ENCODE data around the gene GPC3.
"Not testable (repeated sequence)": the region's sequence is repeated elsewhere in the genome, so short reads cannot be mapped to it uniquely, and the experiment has no call there.

GPC3 gene

GRCh38 chrX:134020910-134021309 lies 35.5 kb upstream of the GPC3 start:
- ChIA-PET POLR2A (no interaction called here), CTCF (interaction anchor here (1.2 kb wide), 1 partner anchor 228 kb away, joined by 3 read pairs; no protein-coding TSS in a partner anchor)
- no peak for DNase-seq (ENCODE audit: extremely low spot score)
- TF ChIP-seq CTCF (IDR thresholded peaks at IDR 0.05; ENCODE audit: control extremely low read depth, extremely low read depth, low read depth, missing control alignments), result no peak

GRCh38 chrX:134019567-134020206 lies 34.3 kb upstream of the GPC3 start:
- CTCF ChIA-PET, result no interaction called here
- POLR2A ChIA-PET, result no interaction called here
- DNase-seq (ENCODE audit: extremely low spot score), result no peak
- no peak for TF ChIP-seq CTCF (IDR thresholded peaks at IDR 0.05; ENCODE audit: control extremely low read depth, extremely low read depth, low read depth, missing control alignments)

- CTCF ChIA-PET; POLR2A ChIA-PET; DNase-seq (ENCODE audit: extremely low spot score): not testable (repeated sequence)
Observed at GRCh38 chrX:134016309-134016708, 30.9 kb upstream of the GPC3 start.

GRCh38 chrX:134015510-134015909 lies 30.1 kb upstream of the GPC3 start:
- POLR2A ChIA-PET; CTCF ChIA-PET; DNase-seq (ENCODE audit: extremely low spot score): not testable (repeated sequence)

GRCh38 chrX:134013524-134013923 lies 28.1 kb upstream of the GPC3 start:
- ChIA-PET CTCF (no interaction called here), POLR2A (no interaction called here)
- no peak for TF ChIP-seq CTCF (IDR thresholded peaks at IDR 0.05; ENCODE audit: control extremely low read depth, extremely low read depth, low read depth, missing control alignments)
- DNase-seq (ENCODE audit: extremely low spot score), result no peak

- ChIA-PET POLR2A (no interaction called here), CTCF (no interaction called here)
- no peak for DNase-seq (ENCODE audit: extremely low spot score)
- TF ChIP-seq CTCF (IDR thresholded peaks at IDR 0.05; ENCODE audit: control extremely low read depth, extremely low read depth, low read depth, missing control alignments), result no peak
Observed at GRCh38 chrX:134013092-134013497, 27.7 kb upstream of the GPC3 start.

- POLR2A ChIA-PET, result no interaction called here
- TF ChIP-seq CTCF (IDR thresholded peaks at IDR 0.05; ENCODE audit: control extremely low read depth, extremely low read depth, low read depth, missing control alignments), result no peak
- CTCF ChIA-PET, result no interaction called here
- DNase-seq (ENCODE audit: extremely low spot score), result no peak
Observed at GRCh38 chrX:134010690-134011089, 25.3 kb upstream of the GPC3 start.

GRCh38 chrX:134007716-134008115 lies 22.3 kb upstream of the GPC3 start:
- TF ChIP-seq CTCF (IDR thresholded peaks at IDR 0.05; ENCODE audit: control extremely low read depth, extremely low read depth, low read depth, missing control alignments), result no peak

More at GRCh38 chrX:134007716-134008115, 22.3 kb upstream of the GPC3 start:
- CTCF ChIA-PET, result no interaction called here
- DNase-seq (ENCODE audit: extremely low spot score), result no peak
- POLR2A ChIA-PET, result no interaction called here
